Heart left ventricle (tissue), 16 donors: ENCODE results near the gene TMPRSS7. TPM values are rescaled to one million over a fixed set of nuclear protein-coding genes. Genes with fewer than 3 reads are reported as not detected.

Source experiments
- ATAC-seq, 4 donors: fragments of 200-7000 bp; cut with Tn5 transposase; one replicate each; pipeline ENCODE4 v1.9.1; 2020 to 2022; ENCODE audit warnings: moderate library complexity in 4 of 4, mild to moderate bottlenecking in 3 of 4, moderate number of reproducible peaks in 1 of 4
- DNase-seq, 5 donors: peaks; one replicate each; pipeline ENCODE4 v3.0.0-alpha.2; 2020
- H3K27ac ChIP-seq, 12 donors: fragments of 200-600 bp; sonication (generic) in 4 of 12; one replicate each; pipeline versions ENCODE4 v1.5.0 to v1.8.0; 2016 to 2022; ENCODE audit warnings: mild to moderate bottlenecking in 2 of 12
- H3K27me3 ChIP-seq, 9 donors: fragments of 200-600 bp; sonication (generic) in 2 of 9; one replicate each; pipeline versions ENCODE4 v1.5.1 to v1.8.0; 2016 to 2022; ENCODE audit warnings: mild to moderate bottlenecking in 3 of 9
- H3K36me3 ChIP-seq, 9 donors: fragments of 200-600 bp; sonication (generic) in 2 of 9; one replicate each; pipeline versions ENCODE4 v1.5.0 to v1.8.0; 2018 to 2022; ENCODE audit warnings: mild to moderate bottlenecking in 2 of 9
- H3K4me1 ChIP-seq, 12 donors: fragments of 200-600 bp; sonication (generic) in 4 of 12; one replicate each; pipeline versions ENCODE4 v1.5.0 to v1.8.0; 2016 to 2022; ENCODE audit warnings: mild to moderate bottlenecking in 3 of 12
- H3K4me3 ChIP-seq, 12 donors: fragments of 200-600 bp; sonication (generic) in 4 of 12; one replicate each; pipeline versions ENCODE4 v1.5.0 to v1.8.0; 2017 to 2022; ENCODE audit warnings: mild to moderate bottlenecking in 9 of 12, moderate library complexity in 4 of 12
- H3K9me3 ChIP-seq, 12 donors: fragments of 200-600 bp; sonication (generic) in 4 of 12; one replicate each; pipeline versions ENCODE4 v1.5.0 to v1.8.0; 2016 to 2022; ENCODE audit warnings: mild to moderate bottlenecking in 1 of 12
- POLR2A ChIP-seq, 2 donors: fragments of 450-650 bp; IDR thresholded peaks; one replicate each; pipeline ENCODE4 v1.6.1; 2017; ENCODE audit warnings: antibody characterized with exemption in 2 of 2, mild to moderate bottlenecking in 2 of 2, moderate library complexity in 2 of 2
- WGBS, 4 donors: extraction: QIAGEN DNeasy Blood & Tissue Kit in 2 of 4; methylation state at CpG; one replicate each; pipeline versions ENCODE4 v1.1.5 to v1.1.7; 2013 to 2018; 5-methylcytosine and 5-hydroxymethylcytosine counted together
- intact Hi-C, 10 donors: fragments of 100-400 bp; cut with DNase I; formaldehyde crosslinking; loops; one replicate each; pipeline versions ENCODE4 v1.11.1 to v1.14.2; 2022
- polyA plus RNA-seq, 2 donors: library from polyadenylated mRNA; stranded (reverse); fragments of 200-250 nt; gene quantifications; one replicate each; pipeline ENCODE4 v1.2.3, GENCODE V29; 2013
- total RNA-seq, 9 donors: library from RNA; depleted of rRNA in 2 of 9; stranded (reverse); fragments of >200 nt in 2 of 9; fragmentation: NEBNext Ultra II Directional in 3 of 9; extraction: Animal tissue kit (Norgen Biotek cat#: 25700) in 3 of 9; gene quantifications; one replicate each; pipeline versions ENCODE4 v1.1.0 to v1.2.4, GENCODE V29; 2016 to 2023
- TF ChIP-seq, protein P1 (sequence below), 12 donors: fragments of 200-600 bp; sonication (generic) in 4 of 12; IDR thresholded peaks; one replicate each; pipeline versions ENCODE4 v1.5.0 to v1.8.0; 2018 to 2022; ENCODE audit warnings: antibody characterized with exemption in 12 of 12, mild to moderate bottlenecking in 5 of 12
- donor health status: ischemic (EF 13 %, LVEDD 7.1; RV severe dilation, severe dysfunction).
- donor health status: healthy with polysubstance abuse.
- donor health status: DM: no; HTN: yes; CAD: no.
- donor health status: DM: no; HTN: no; CAD: no.
- donor health status: ischemic (EF 25% LVEDD 6.9; RV normal size, moderate dysfunction).
- donor health status: ischemic (EF 25% LVEDD 5.7; RV mildly dilated, moderate dysfunction).
- donor health status: healthy.
- donor health status: DM: yes; HTN: yes; CAD: no.
- donor health status: ischemic (EF 35%, LVEDD 5.7; RV mildly dilated, moderate dysfunction).
- donor health status: nonischemic (EF 11% LVEDD 7.7; RV severe dilation, severe dysfunction).
- donor health status: DM: yes; HTN: yes; CAD: no.
- donor health status: PGD.
- donor health status: ischemic (EF 29% LVEDD 5.4; RV normal size, mild dysfunction).
- donor health status: nonischemic (EF 23%, LVEDD 6.1; RV moderate dilation, normal function).

Gene TMPRSS7
- total and polyA plus RNA-seq, 11 donors: not detected

DNA sequence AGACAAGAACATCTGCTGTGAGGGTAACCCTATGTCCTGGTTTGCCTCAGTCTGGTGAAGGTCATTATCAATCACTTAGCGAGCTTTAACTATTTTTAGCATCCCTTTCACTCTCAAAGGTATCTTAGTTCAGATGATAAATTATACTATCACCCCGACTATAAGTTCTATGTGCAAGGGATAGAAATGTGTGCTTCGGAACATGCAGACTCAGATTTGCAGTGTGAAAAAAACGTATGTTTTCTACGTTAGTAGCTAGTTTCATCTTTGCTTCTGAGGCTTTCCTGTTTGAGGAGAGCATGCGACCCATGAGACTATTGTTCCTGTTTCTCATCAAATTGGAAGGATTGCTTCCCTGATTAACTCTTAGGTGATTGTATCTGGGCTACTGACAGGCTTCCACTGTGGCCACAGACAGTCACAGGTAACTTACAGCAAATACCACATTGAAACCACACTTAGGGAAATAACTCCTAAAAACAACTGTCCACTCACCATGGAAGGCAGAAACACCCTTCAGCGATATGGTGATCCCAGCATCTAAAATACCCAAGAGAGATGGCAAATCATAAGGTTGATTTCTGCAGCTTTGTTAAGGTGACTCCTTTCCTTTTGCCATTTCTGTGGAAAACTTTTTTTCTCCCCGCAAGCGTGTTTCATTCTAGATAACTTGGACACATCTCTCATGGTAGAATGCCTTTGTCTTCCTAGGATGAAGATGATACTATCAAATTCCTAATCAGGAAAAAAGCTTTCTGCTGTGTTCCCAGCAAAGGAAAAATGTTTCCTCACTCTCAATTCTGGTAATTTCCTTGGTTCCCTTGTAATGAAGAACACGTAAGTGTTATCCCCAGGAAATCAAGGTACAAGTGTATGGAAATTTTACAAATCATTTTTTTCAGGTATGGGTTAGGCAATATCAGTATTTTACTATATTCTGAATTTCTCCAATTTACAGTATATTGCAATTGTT is 93.3 kb downstream of the TMPRSS7 start:
- H3K27me3 ChIP-seq: no peaks in the 10 kb centered on the region
- no peaks in the 10 kb centered on the region for H3K9me3 ChIP-seq
- TF ChIP-seq, protein P1, sequence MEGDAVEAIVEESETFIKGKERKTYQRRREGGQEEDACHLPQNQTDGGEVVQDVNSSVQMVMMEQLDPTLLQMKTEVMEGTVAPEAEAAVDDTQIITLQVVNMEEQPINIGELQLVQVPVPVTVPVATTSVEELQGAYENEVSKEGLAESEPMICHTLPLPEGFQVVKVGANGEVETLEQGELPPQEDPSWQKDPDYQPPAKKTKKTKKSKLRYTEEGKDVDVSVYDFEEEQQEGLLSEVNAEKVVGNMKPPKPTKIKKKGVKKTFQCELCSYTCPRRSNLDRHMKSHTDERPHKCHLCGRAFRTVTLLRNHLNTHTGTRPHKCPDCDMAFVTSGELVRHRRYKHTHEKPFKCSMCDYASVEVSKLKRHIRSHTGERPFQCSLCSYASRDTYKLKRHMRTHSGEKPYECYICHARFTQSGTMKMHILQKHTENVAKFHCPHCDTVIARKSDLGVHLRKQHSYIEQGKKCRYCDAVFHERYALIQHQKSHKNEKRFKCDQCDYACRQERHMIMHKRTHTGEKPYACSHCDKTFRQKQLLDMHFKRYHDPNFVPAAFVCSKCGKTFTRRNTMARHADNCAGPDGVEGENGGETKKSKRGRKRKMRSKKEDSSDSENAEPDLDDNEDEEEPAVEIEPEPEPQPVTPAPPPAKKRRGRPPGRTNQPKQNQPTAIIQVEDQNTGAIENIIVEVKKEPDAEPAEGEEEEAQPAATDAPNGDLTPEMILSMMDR (IDR thresholded peaks at IDR 0.05): no peak
- TF ChIP-seq POLR2A (IDR thresholded peaks at IDR 0.05): no peak
- intact Hi-C loops: loop anchor here in 2 of 10 donors (5.0 to 10.0 kb wide), 2 partner anchors 167 to 394 kb away; partner anchors contain the start of gene SLC9C1 (in 1 of the 2)
- H3K27ac ChIP-seq: peak overlapping the region in 1 of 12 donors; percentile 67
- peak overlapping the region in 6 of 12 donors; percentile 2 to 19 (median 12) for H3K4me3 ChIP-seq
- 45 to 51% (median 49%) methylated on average over 10 of the region's 10 CpGs for WGBS, 4 donors
- H3K4me1 ChIP-seq: peaks cover 0 to 44% (median 14%) of the 10 kb centered on the region in 12 donors
- peaks cover 0 to 4% (median 0%) of the 10 kb centered on the region in 9 donors for H3K36me3 ChIP-seq
- ATAC-seq (peak in 2 of 4 donors; percentile 46 to 59), DNase-seq (no peak)

DNA sequence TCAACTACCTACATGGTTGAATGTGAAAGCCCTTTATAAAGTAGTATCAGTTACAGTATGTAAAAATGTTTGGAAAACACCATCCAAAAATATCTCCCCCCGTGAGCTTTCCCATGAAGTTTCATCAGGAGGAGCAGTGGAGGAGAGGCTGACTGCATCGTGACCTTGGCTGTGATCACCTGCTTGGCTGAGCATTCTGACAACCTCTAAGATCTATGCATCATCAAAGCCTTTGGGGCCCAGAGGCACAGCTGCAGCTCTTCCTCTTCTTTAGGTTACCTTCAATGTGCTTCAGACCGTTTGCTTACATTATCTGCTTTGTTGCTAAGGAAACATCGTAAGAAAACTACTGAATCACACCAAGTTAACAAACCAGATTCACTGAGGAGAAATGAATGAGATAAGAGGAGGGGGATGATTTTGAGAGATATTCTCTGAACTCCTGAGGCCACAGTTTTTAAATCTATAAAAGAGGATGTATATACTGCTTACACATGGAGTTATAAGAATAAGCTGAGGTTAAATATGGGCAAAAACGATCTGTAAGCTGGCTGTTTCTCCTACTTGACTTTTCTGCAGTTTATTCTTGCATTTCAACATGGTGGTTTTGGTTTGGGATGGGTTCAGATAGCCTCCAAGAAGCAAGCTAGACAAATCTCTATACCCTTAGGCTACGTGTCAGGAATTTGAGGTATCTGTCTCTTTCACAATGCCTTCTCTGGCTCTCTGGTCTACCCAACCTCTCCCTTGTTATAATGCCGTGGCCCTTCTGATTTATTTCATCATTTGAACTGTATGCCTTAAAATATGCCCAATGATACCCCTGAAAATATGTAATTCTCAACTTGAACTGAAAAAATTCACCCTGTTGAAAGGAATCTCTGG is 94.5 kb downstream of the TMPRSS7 start:
- WGBS, 4 donors: 77 to 85% (median 84%) methylated on average over 7 of the region's 7 CpGs
- Histone ChIP-seq H3K4me1 (peaks cover 0 to 55% (median 14%) of the 10 kb centered on the region in 12 donors), H3K9me3 (no peaks in the 10 kb centered on the region), H3K27ac (peak overlapping the region in 1 of 12 donors; percentile 13), H3K36me3 (peaks cover 0 to 4% (median 0%) of the 10 kb centered on the region in 9 donors), H3K4me3 (no peak overlapping the region), H3K27me3 (no peaks in the 10 kb centered on the region)
- no peak for ATAC-seq
- intact Hi-C loops: loop anchor here in 2 of 10 donors (5.0 to 10.0 kb wide), 2 partner anchors 166 to 393 kb away; partner anchors contain the start of gene SLC9C1 (in 1 of the 2)
- no peak for DNase-seq
- TF ChIP-seq, protein P1 (IDR thresholded peaks at IDR 0.05): no peak
- no peak for TF ChIP-seq POLR2A (IDR thresholded peaks at IDR 0.05)

DNA sequence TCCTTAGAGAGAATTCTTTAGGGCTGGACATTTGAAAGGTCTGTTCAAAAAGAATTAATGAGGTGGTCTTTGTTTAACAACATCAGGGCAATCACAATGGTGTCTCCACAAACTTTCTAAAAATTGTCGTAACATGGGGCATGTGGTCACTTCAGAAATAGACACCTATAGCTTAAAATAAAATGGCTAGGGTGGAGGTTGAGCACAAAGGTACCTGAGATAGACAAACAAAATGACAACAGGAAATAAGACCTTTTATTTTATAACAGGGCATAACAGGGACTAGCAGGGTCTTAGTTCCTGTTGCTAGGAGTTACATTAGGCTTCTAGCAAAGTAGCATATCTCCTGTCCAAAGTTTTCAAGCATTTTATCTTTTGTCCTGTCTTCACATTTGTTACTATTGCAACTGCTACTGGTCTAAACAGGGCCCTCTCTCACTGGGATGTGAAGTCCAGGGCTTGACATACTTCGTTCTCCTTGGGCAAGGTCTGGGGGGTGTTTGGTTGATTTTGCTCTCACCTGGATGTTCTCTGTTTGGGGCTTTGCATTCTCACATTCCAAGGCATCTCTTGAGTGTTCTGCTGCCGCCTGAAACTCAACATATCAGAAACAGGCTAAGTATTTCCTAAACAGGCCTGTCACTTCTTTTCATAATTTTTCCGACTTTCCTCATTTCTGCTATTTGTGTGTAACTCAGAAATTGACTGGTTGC is 95.5 kb downstream of the TMPRSS7 start:
- H3K4me1 ChIP-seq: peaks cover 0 to 64% (median 14%) of the 10 kb centered on the region in 12 donors

More for the DNA sequence above, 95.5 kb downstream of the TMPRSS7 start:
- H3K27ac ChIP-seq: no peak overlapping the region
- DNase-seq (no peak), ATAC-seq (no peak)
- H3K27me3 ChIP-seq: no peaks in the 10 kb centered on the region
- peaks cover 0 to 4% (median 0%) of the 10 kb centered on the region in 9 donors for H3K36me3 ChIP-seq
- no peak overlapping the region for H3K4me3 ChIP-seq
- H3K9me3 ChIP-seq: no peaks in the 10 kb centered on the region
- 93 to 94% (median 94%) methylated on average over 4 of the region's 4 CpGs for WGBS, 4 donors
- TF ChIP-seq, protein P1 (IDR thresholded peaks at IDR 0.05): no peak
- TF ChIP-seq POLR2A (IDR thresholded peaks at IDR 0.05): no peak
- intact Hi-C loops: loop anchor here in 6 of 10 donors (5.0 to 10.0 kb wide), 4 partner anchors 165 to 395 kb away; partner anchors contain the start of gene SLC9C1 (in 1 of the 6)
